Gastrocnemius medialis (tissue), 4 donors: ENCODE results near the gene ZNF567. TPM values are rescaled to one million over a fixed set of nuclear protein-coding genes. Genes with fewer than 3 reads are reported as not detected.
A peak's percentile ranks its signal among the peaks of the same experiment; 100 is the strongest.

Source experiments
- ATAC-seq, 2 donors: fragments of 150-250 bp; one replicate each; pipeline ENCODE4 v1.9.1; 2016
- DNase-seq, 2 donors: peaks; one replicate each; pipeline ENCODE4 v3.0.0-alpha.2; 2019
- H3K27ac ChIP-seq, 4 donors: fragments of 200-600 bp; sonication (generic); 1 replicate in 1 of 4; 2 replicates in 3 of 4; pipeline ENCODE4 v1.5.1; 2016 to 2018; ENCODE audit warnings: mild to moderate bottlenecking in 2 of 4, moderate library complexity in 1 of 4
- H3K27me3 ChIP-seq, 3 donors: fragments of 200-600 bp; sonication (generic) in 2 of 3; 1 replicate in 1 of 3; 2 replicates in 2 of 3; pipeline versions ENCODE4 v1.5.1 to v1.6.0; 2016 to 2019; ENCODE audit warnings: mild to moderate bottlenecking in 1 of 3, moderate library complexity in 1 of 3
- H3K36me3 ChIP-seq, 2 donors: fragments of 200-600 bp; sonication (generic) in 1 of 2; one replicate each; pipeline ENCODE4 v1.5.1; 2017 to 2018
- H3K4me1 ChIP-seq, 2 donors: fragments of 200-600 bp; sonication (generic) in 1 of 2; one replicate each; pipeline ENCODE4 v1.5.1; 2016 to 2017; ENCODE audit warnings: mild to moderate bottlenecking in 2 of 2
- H3K4me3 ChIP-seq, 4 donors: fragments of 200-600 bp; sonication (generic) in 3 of 4; 1 replicate in 1 of 4; 2 replicates in 3 of 4; pipeline ENCODE4 v1.5.1; 2016 to 2019; ENCODE audit warnings: mild to moderate bottlenecking in 2 of 4
- H3K9me3 ChIP-seq, 3 donors: fragments of 200-600 bp; sonication (generic) in 2 of 3; 1 replicate in 1 of 3; 2 replicates in 2 of 3; pipeline ENCODE4 v1.5.1; 2016 to 2019
- POLR2A ChIP-seq, 2 donors: fragments of 450-650 bp; IDR thresholded peaks; one replicate each; pipeline ENCODE4 v1.6.1; 2017; ENCODE audit warnings: antibody characterized with exemption in 2 of 2, mild to moderate bottlenecking in 2 of 2, moderate library complexity in 2 of 2
- in situ Hi-C, 4 donors: fragments of 200-750 bp; cut with MboI; loops; one replicate each; pipeline versions ENCODE4 v1.15.0 to v1.8.0; 2017; ENCODE audit warnings: low sequenced_read_pairs in 4 of 4
- intact Hi-C: fragments of 100-400 bp; cut with DNase I; formaldehyde crosslinking; loops from one replicate; pipeline ENCODE4 v1.15.1; 2023; ENCODE audit warnings: low total_unique reads
- total RNA-seq, 4 donors: library from RNA; depleted of rRNA; stranded (reverse); fragments of >200 nt; gene quantifications; one replicate each; pipeline versions ENCODE4 v1.1.0 to v1.2.3, GENCODE V29; 2016
- TF ChIP-seq, protein P1 (sequence below), 5 experiments: fragments of 450-650 bp in 3 of 5; fragments of 200-600 bp in 2 of 5; sonication (generic) in 2 of 5; IDR thresholded peaks in 4 of 5; conservative IDR thresholded peaks in 1 of 5; 1 replicate in 4 of 5; 2 replicates in 1 of 5; pipeline ENCODE4 v1.5.1; 2016 to 2019; ENCODE audit warnings: antibody characterized with exemption in 5 of 5, mild to moderate bottlenecking in 3 of 5, moderate library complexity in 3 of 5

Gene ZNF567
- 1 to 10 TPM; 1.1 to 3.5 (median 1.9) TPM for total RNA-seq

DNA sequence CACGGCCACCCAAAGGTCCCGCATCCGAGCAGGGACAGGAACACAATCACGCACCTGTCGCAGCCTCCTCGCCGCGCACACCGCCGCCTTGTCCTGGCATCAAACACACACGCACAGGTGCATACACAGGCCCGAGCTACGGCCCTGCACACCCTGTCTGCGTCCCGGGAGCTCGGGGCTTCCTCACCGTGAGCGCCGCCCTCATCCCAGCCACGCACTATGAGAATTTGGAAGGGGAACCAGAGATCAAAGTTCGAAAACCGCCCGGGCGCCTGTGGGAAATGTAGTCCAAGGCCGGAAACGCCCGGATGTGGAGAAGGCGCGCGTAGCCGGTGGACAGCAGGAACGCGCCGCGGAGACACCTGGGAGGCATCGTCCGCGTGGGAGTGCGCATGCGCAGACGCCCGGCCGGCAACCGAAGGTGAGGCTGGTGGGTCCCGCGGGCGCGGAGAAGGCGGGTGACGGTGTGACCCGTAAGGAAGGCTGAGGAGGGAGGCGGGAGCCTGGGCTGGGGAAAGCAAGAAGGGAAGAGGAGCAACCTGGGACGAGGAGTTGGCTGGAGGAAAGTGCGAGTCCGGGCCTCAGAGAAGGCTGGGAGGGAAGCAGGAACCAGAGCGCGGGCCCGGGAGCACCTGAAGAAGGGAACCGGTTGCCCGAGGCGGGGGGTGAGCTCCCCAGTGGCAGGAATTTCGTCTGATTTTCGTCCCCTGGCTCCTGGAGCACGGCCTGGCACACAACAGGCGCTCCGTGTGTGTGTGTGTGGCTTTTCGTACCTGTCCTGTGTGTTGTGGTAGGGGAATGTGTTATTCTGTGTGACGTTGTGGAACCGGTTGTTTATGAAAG, at the start of gene ZNF567:
Gene ZNF567, plus strand, starts transcription at position 399 of the 843 bp plus-strand sequence. CDS start 7,256 bp downstream, outside the sequence.
- intact Hi-C loops: loop anchor here (1.0 to 10.0 kb wide), 11 partner anchors 21 to 780 kb away; partner anchors contain the start of genes ZNF260, ZNF345, ZNF383 and ZNF420
- H3K27me3 ChIP-seq: no peaks in the 10 kb centered on the region
- DNase-seq (peak; percentile 93 to 96), ATAC-seq (peak; percentile 99)
- peak within 1 kb of the TSS; percentile 76 to 96 (median 90) for H3K4me3 ChIP-seq
- H3K27ac ChIP-seq: peak within 1 kb of the TSS; percentile 77 to 87 (median 81)
- H3K9me3 ChIP-seq: peaks cover 0 to 10% (median 2%) of the 10 kb centered on the region in 3 donors
- H3K36me3 ChIP-seq: peaks cover 14 to 48% of the 10 kb centered on the region in 2 donors
- in situ Hi-C loops: no loop called here
- H3K4me1 ChIP-seq: peaks cover 13 to 16% of the 10 kb centered on the region in 2 donors
- TF ChIP-seq POLR2A (IDR thresholded peaks at IDR 0.05): peak; percentile 68 to 74
- TF ChIP-seq, protein P1, sequence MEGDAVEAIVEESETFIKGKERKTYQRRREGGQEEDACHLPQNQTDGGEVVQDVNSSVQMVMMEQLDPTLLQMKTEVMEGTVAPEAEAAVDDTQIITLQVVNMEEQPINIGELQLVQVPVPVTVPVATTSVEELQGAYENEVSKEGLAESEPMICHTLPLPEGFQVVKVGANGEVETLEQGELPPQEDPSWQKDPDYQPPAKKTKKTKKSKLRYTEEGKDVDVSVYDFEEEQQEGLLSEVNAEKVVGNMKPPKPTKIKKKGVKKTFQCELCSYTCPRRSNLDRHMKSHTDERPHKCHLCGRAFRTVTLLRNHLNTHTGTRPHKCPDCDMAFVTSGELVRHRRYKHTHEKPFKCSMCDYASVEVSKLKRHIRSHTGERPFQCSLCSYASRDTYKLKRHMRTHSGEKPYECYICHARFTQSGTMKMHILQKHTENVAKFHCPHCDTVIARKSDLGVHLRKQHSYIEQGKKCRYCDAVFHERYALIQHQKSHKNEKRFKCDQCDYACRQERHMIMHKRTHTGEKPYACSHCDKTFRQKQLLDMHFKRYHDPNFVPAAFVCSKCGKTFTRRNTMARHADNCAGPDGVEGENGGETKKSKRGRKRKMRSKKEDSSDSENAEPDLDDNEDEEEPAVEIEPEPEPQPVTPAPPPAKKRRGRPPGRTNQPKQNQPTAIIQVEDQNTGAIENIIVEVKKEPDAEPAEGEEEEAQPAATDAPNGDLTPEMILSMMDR (IDR thresholded peaks at IDR 0.05 in 4 of 5, conservative IDR thresholded peaks at IDR 0.05 in 1 of 5): no peak

DNA sequence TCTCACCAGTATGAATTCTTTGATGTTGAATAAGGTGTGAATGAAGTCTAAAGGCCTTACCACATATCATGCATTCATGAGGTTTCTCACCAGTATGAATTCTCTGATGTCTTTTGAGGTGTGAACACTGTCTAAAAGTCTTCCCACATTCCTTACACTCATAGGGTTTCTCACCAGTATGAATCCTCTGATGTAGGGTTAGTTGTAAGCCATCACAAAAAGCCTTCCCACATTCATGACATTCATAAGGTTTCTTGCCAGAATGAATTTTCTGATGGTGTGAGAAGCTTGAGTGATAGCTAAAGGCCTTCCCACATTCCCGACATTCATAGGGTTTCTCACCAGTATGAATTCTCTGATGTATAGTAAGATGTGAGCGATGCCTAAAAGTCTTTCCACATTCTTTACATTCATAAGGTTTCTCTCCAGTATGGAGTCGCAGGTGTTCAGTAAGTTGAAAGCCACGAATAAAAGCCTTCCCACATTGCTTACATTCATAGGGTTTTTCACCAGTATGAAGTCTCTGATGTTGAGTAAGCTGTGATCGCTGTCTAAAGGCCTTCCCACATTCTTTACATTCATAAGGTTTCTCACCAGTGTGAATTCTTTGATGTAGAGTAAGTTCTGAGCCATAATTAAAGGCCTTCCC, 48.4 kb upstream of the ZNF567 start:
- no peak overlapping the region for H3K27ac ChIP-seq
- ATAC-seq (no peak), DNase-seq (no peak)
- H3K36me3 ChIP-seq: peaks cover 7 to 73% of the 10 kb centered on the region in 2 donors
- no peak for TF ChIP-seq POLR2A (IDR thresholded peaks at IDR 0.05)
- TF ChIP-seq, protein P1 (IDR thresholded peaks at IDR 0.05 in 4 of 5, conservative IDR thresholded peaks at IDR 0.05 in 1 of 5): no peak
- H3K4me3 ChIP-seq: peak overlapping the region in 1 of 4 donors; percentile 29
- H3K4me1 ChIP-seq: no peaks in the 10 kb centered on the region
- no peaks in the 10 kb centered on the region for H3K27me3 ChIP-seq
- peaks cover 23 to 99% (median 73%) of the 10 kb centered on the region in 3 donors for H3K9me3 ChIP-seq
- intact Hi-C loops: no loop called here
- in situ Hi-C loops: no loop called here

DNA sequence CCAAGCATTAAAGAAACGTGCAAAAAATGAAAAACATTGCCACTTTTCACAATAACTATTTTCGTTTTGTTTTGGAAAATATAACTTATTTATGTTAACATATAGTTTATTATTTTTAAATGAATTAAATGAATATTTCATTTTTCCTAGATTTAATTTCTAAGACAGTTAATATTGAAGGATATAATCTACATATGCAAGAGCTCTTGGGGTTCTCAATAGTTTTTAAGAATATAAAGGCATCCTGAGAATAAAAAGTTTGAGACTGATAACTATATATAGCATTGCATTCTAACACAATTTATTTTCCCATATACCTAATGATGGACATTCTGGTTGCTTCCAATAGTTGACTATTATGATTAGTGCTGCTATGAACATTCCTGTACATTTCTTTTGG, 40.7 kb upstream of the ZNF567 start:
- in situ Hi-C loops: no loop called here
- Histone ChIP-seq H3K4me3 (peak overlapping the region in 1 of 4 donors; percentile 39), H3K9me3 (peaks cover 9 to 63% (median 48%) of the 10 kb centered on the region in 3 donors), H3K27me3 (no peaks in the 10 kb centered on the region), H3K36me3 (peaks cover 3 to 100% of the 10 kb centered on the region in 2 donors), H3K27ac (no peak overlapping the region), H3K4me1 (no peaks in the 10 kb centered on the region)
- TF ChIP-seq POLR2A (IDR thresholded peaks at IDR 0.05): no peak
- TF ChIP-seq, protein P1 (IDR thresholded peaks at IDR 0.05 in 4 of 5, conservative IDR thresholded peaks at IDR 0.05 in 1 of 5): no peak
- no peak for DNase-seq
- intact Hi-C loops: no loop called here
- ATAC-seq: no peak

DNA sequence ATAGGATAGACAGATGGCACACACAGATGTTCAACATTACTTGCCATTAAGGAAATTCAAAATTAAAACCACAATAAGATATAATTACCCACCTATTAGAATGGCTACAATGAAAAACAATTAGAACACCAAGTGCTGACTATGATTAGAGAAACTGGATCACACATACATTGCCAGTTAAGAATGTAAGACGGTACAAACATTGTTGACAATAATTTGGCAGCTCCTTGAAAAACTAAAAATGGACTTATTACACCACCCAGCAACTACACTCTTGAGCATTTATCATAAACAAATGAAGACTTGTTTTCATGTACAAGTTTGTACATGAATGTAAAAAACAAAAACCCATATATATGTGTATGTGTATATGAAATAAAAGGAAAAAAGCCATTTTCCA, 34.5 kb upstream of the ZNF567 start:
- Histone ChIP-seq H3K27ac (no peak overlapping the region), H3K4me3 (no peak overlapping the region), H3K4me1 (no peaks in the 10 kb centered on the region), H3K27me3 (no peaks in the 10 kb centered on the region), H3K9me3 (peaks cover 13 to 48% (median 15%) of the 10 kb centered on the region in 3 donors), H3K36me3 (peaks cover 27 to 100% of the 10 kb centered on the region in 2 donors)
- ATAC-seq (no peak), DNase-seq (no peak)
- intact Hi-C loops: no loop called here
- in situ Hi-C loops: no loop called here
- TF ChIP-seq, protein P1 (IDR thresholded peaks at IDR 0.05 in 4 of 5, conservative IDR thresholded peaks at IDR 0.05 in 1 of 5): no peak
- TF ChIP-seq POLR2A (IDR thresholded peaks at IDR 0.05): no peak
